Activated naive CD8-positive, alpha-beta T cell treated with anti-CD3 and anti-CD28 coated beads, Interleukin-2, amount 50 U/mL, for 16 hours (primary cell): Measurements from ENCODE around the gene COL4A5.

Experiments used
- DNase-seq: peaks from one replicate; pipeline ENCODE4 v3.0.0-alpha.2; 2020; ENCODE audit warnings: low read depth, low spot score

The COL4A5 gene

GRCh38 chrX:108641589-108642272 is 202.1 kb downstream of the COL4A5 start:
- DNase-seq = no peak

- DNase-seq = no peak
Observed at GRCh38 chrX:108642273-108642628, 202.6 kb downstream of the COL4A5 start.

- DNase-seq = no peak
Observed at GRCh38 chrX:108664701-108665100, 225.1 kb downstream of the COL4A5 start.

GRCh38 chrX:108666101-108666500 is 226.5 kb downstream of the COL4A5 start:
- no peak for DNase-seq

GRCh38 chrX:108671526-108671925 is 231.9 kb downstream of the COL4A5 start:
- DNase-seq = no peak

- DNase-seq = no peak
Observed at GRCh38 chrX:108696690-108697089, 257.1 kb downstream of the COL4A5 start.

- DNase-seq = no peak
Observed at GRCh38 chrX:108699368-108699767, 259.7 kb downstream of the COL4A5 start.

- no peak for DNase-seq
Observed at GRCh38 chrX:108701633-108702032, 262.0 kb downstream of the COL4A5 start.

GRCh38 chrX:108702530-108702929 is 262.9 kb downstream of the COL4A5 start:
- no peak for DNase-seq

- no peak for DNase-seq
Observed at GRCh38 chrX:108704839-108705238, 265.2 kb downstream of the COL4A5 start.

GRCh38 chrX:108712886-108713285 is 273.2 kb downstream of the COL4A5 start:
- no peak for DNase-seq

- no peak for DNase-seq
Observed at GRCh38 chrX:108722561-108722960, 282.9 kb downstream of the COL4A5 start.

- no peak for DNase-seq
Observed at GRCh38 chrX:108726748-108727147, 287.1 kb downstream of the COL4A5 start.

- DNase-seq = no peak
Observed at GRCh38 chrX:108731153-108731552, 291.5 kb downstream of the COL4A5 start.

- DNase-seq = no peak
Observed at GRCh38 chrX:108732630-108733321, 293.1 kb downstream of the COL4A5 start.

- DNase-seq = no peak
Observed at GRCh38 chrX:108734426-108734825, 294.8 kb downstream of the COL4A5 start.

- DNase-seq = no peak
Observed at GRCh38 chrX:108735091-108735678, 295.5 kb downstream of the COL4A5 start.

- DNase-seq = no peak
Observed at GRCh38 chrX:108735679-108736508, 296.3 kb downstream of the COL4A5 start.

GRCh38 chrX:108736509-108737479 is 297.2 kb downstream of the COL4A5 start, which contains the start of gene IRS4:
Gene IRS4, minus strand, starts transcription at chrX:108736563.
- no peak for DNase-seq

GRCh38 chrX:108737754-108738153 is 298.1 kb downstream of the COL4A5 start:
- DNase-seq = no peak

- DNase-seq = no peak
Observed at GRCh38 chrX:108740299-108740774, 300.7 kb downstream of the COL4A5 start.
